ENCODE measurements around the gene ELMO1. TPM values are rescaled to one million over a fixed set of nuclear protein-coding genes. Genes with fewer than 3 reads are reported as not detected.
A peak's percentile ranks its signal among the peaks of the same experiment; 100 is the strongest.

ELMO1 gene
- total RNA-seq, 1 experiment from 2014 or later = not detected

DNA sequence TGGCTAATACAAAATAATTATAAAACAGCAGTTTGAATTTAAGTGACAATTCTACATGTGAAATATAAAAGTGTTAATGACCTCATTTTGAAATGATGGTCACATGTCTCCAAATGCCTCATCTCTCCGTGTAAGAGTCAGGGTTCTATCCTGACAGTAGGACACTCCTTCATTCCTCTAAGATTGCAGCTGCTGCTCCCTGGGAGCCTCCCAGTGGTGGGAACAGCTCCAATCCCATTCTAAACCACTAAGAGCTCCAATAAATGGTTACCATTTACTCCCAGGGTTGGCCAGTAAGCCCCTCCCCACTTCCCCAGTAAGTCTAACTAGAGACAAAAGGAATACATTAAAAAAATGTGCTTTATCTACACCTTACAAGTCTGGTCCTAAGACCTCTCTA is 379.8 kb downstream of the ELMO1 start:
- H3K9me3 ChIP-seq = no peaks in the 10 kb centered on the region
- no peaks in the 10 kb centered on the region for H3K36me3 ChIP-seq
- DNase-seq = no peak
- no peak overlapping the region for H3K4me3 ChIP-seq
- no peaks in the 10 kb centered on the region for H3K27me3 ChIP-seq

GRCh38 chr7:37068038-37068437 is 380.6 kb downstream of the ELMO1 start:
- no peaks in the 10 kb centered on the region for H3K27me3 ChIP-seq
- H3K4me3 ChIP-seq = no peak overlapping the region
- H3K36me3 ChIP-seq = no peaks in the 10 kb centered on the region
- no peak for DNase-seq
- H3K9me3 ChIP-seq = no peaks in the 10 kb centered on the region

- Histone ChIP-seq H3K36me3 (no peaks in the 10 kb centered on the region), H3K4me3 (no peak overlapping the region), H3K27me3 (no peaks in the 10 kb centered on the region), H3K9me3 (no peaks in the 10 kb centered on the region)
- no peak for DNase-seq
Observed at GRCh38 chr7:37065779-37066271, 382.8 kb downstream of the ELMO1 start.

GRCh38 chr7:37062560-37062859 is 386.2 kb downstream of the ELMO1 start:
- Histone ChIP-seq H3K36me3 (no peaks in the 10 kb centered on the region), H3K27me3 (no peaks in the 10 kb centered on the region), H3K4me3 (no peak overlapping the region), H3K9me3 (no peaks in the 10 kb centered on the region)
- DNase-seq = no peak

DNA sequence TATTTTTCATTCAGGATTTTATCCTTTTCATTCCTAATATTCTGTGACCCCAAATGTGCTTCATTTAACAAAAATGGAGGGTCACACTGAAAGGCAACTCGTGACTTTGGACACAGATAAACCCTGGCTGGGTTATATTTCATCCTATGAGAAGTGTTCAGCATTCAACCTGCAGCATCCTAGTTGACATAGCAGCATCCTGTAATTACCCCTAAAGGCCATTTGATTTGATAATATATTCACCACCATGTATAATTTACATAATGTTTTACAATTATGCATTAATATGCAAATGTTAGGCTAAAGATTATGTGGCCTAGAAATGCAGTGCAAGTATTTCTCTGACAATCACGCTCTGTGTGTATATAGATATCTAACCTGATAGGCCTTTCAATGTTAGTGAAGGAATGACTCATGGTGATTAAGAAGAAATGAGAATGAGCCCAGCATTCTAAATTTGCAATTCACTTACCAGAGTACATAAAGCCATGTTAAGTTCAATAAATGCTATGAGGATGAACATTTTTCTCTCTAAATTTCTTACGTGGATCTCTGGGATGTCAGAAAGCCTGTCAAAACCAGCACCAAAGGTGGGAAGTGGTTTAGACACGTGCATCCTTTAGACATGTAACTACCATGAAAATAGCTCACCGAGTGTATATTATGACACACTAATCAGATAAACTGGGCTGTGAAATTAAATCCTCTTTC is 386.7 kb downstream of the ELMO1 start:
- no peak for DNase-seq
- Histone ChIP-seq H3K36me3 (no peaks in the 10 kb centered on the region), H3K9me3 (no peaks in the 10 kb centered on the region), H3K4me3 (no peak overlapping the region), H3K27me3 (no peaks in the 10 kb centered on the region)

DNA sequence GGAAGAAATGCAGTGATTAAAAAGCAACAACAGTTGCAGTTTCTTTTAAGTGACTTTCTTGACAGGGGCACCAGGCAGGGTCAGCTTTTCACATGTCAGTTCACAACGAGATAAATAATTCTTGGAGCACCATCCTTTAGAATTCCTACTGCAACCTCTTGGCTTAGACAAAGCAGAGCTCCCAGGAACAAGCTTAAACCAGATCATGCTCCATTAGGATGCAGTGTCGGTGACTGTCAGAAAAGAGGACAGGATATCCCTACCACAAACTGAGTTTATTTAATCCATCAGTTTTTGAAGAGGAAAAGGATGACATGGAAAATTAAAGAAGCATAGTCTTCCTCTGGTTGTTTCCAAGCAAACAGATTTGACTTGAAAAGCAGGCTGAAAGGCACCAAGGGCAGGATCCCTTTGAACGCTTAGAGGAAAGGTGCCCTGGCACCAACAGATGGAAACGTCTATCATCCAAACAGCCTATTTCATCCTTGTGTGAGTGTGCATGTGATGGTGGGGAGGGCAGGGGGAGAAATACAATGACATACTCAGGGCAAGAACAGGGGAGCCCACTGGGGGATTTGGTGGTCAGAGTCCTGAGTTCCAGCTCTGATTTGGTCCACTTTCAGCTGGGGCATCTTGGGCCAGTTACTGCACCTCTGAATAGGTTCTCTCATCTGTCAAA is 392.3 kb downstream of the ELMO1 start:
- H3K27me3 ChIP-seq = no peaks in the 10 kb centered on the region
- H3K9me3 ChIP-seq = no peaks in the 10 kb centered on the region
- no peaks in the 10 kb centered on the region for H3K36me3 ChIP-seq
- no peak for DNase-seq
- H3K4me3 ChIP-seq = no peak overlapping the region

GRCh38 chr7:37054624-37055241 is 393.9 kb downstream of the ELMO1 start:
- no peak for DNase-seq
- no peaks in the 10 kb centered on the region for H3K36me3 ChIP-seq
- no peaks in the 10 kb centered on the region for H3K9me3 ChIP-seq
- H3K4me3 ChIP-seq = no peak overlapping the region
- no peaks in the 10 kb centered on the region for H3K27me3 ChIP-seq

DNA sequence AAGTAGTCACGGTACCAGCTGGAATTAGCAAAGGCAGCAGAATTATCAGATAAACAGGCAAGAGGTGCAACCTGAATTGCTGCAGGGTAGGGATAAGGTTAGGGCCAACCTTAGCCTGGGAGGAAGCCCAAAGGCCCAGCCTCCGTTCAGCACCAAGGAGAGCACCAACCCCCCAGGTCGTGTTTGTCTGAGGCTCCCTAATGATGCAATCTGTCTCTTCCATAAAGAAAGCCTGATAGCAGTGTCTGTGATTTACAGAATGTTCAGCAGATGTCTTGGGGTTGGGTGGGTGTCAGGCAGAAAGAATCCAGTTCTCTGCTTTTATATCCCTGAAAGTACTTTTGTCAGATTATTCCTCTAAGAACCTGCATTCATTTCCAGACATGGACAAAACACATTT is 396.0 kb downstream of the ELMO1 start:
- H3K9me3 ChIP-seq = no peaks in the 10 kb centered on the region
- no peak overlapping the region for H3K4me3 ChIP-seq
- peak; percentile 16 for DNase-seq
- H3K36me3 ChIP-seq = no peaks in the 10 kb centered on the region
- no peaks in the 10 kb centered on the region for H3K27me3 ChIP-seq

DNA sequence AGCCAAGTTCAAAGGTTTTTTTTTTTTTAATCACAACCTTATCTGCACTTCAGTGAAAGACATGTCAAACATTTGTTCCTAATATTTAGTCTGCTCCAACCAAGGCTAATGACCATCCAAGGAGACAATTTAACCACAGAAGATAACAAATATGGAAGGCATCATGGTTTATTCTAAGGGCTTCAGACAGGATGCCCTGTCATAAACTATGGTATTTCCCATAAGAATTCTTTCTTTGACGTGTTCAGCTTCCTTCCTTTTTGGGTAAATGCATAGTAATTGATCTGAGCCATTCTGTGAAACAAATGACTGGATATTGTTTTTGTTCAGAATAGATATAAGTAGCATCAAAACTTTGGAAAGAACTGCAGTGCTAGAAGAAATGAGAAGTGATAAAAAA is 397.9 kb downstream of the ELMO1 start:
- Histone ChIP-seq H3K4me3 (no peak overlapping the region), H3K9me3 (no peaks in the 10 kb centered on the region), H3K36me3 (no peaks in the 10 kb centered on the region), H3K27me3 (no peaks in the 10 kb centered on the region)
- no peak for DNase-seq

- Histone ChIP-seq H3K4me3 (no peak overlapping the region), H3K36me3 (no peaks in the 10 kb centered on the region), H3K9me3 (no peaks in the 10 kb centered on the region), H3K27me3 (no peaks in the 10 kb centered on the region)
- DNase-seq = no peak
Observed at GRCh38 chr7:37048674-37049073, 400.0 kb downstream of the ELMO1 start.

- H3K36me3 ChIP-seq = no peaks in the 10 kb centered on the region
- no peaks in the 10 kb centered on the region for H3K27me3 ChIP-seq
- H3K4me3 ChIP-seq = no peak overlapping the region
- no peak for DNase-seq
- H3K9me3 ChIP-seq = no peaks in the 10 kb centered on the region
Observed at GRCh38 chr7:37047260-37047659, 401.4 kb downstream of the ELMO1 start.

GRCh38 chr7:37046531-37047079 is 402.1 kb downstream of the ELMO1 start:
- H3K36me3 ChIP-seq = no peaks in the 10 kb centered on the region
- H3K4me3 ChIP-seq = no peak overlapping the region
- no peak for DNase-seq
- H3K27me3 ChIP-seq = no peaks in the 10 kb centered on the region
- no peaks in the 10 kb centered on the region for H3K9me3 ChIP-seq

GRCh38 chr7:37045681-37046179 is 402.9 kb downstream of the ELMO1 start:
- Histone ChIP-seq H3K9me3 (no peaks in the 10 kb centered on the region), H3K36me3 (no peaks in the 10 kb centered on the region), H3K4me3 (no peak overlapping the region), H3K27me3 (no peaks in the 10 kb centered on the region)
- no peak for DNase-seq

GRCh38 chr7:37041461-37041860 is 407.2 kb downstream of the ELMO1 start:
- H3K9me3 ChIP-seq = no peaks in the 10 kb centered on the region
- DNase-seq = no peak
- no peaks in the 10 kb centered on the region for H3K36me3 ChIP-seq
- H3K27me3 ChIP-seq = no peaks in the 10 kb centered on the region
- H3K4me3 ChIP-seq = no peak overlapping the region

DNA sequence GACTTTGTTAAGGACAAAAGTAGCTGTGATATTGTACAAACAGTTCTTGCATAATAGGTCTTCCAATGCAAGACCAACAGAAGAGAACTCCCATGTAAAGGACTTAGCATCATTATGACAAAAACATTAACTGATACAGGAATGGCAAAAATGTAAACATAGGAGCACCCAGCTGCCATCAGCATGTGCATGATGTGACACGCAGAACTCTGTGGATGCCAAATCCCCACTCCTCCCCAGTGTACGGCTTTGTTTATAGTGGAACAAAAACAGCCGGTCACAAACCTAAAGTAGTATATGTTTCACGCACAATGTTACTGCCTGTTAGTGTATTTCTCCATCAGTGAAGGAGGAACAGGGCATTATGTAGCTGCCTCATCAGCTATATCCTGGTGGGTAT is 408.3 kb downstream of the ELMO1 start:
- DNase-seq = no peak
- H3K36me3 ChIP-seq = no peaks in the 10 kb centered on the region
- no peak overlapping the region for H3K4me3 ChIP-seq
- no peaks in the 10 kb centered on the region for H3K27me3 ChIP-seq
- no peaks in the 10 kb centered on the region for H3K9me3 ChIP-seq

GRCh38 chr7:37039131-37039749 is 409.4 kb downstream of the ELMO1 start:
- Histone ChIP-seq H3K9me3 (no peaks in the 10 kb centered on the region; the same call in 1 of the 2 replicates), H3K4me3 (no peak overlapping the region), H3K36me3 (no peaks in the 10 kb centered on the region), H3K27me3 (no peaks in the 10 kb centered on the region)
- DNase-seq = no peak

DNA sequence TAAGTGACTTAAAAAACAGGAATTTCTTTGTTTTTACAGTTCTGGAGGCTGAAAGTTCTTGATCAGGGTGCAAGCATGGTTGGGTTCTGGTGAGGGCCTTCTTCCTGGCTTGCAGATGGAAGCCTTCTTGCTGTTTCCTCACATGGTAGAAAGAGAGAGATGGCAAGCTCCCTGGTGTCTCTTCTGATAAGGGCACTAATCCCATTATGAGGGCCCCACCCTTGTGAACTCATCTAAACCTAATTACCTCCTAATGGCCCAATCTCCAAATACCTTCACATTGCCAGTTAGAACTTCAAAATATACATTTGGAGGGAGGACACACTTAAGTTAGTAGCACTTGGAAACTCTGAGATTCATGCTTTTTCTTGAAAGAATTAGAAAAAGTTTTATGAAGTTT is 410.0 kb downstream of the ELMO1 start:
- DNase-seq = no peak
- Histone ChIP-seq H3K36me3 (no peaks in the 10 kb centered on the region), H3K27me3 (no peaks in the 10 kb centered on the region), H3K9me3 (no peaks in the 10 kb centered on the region; the same call in 1 of the 2 replicates), H3K4me3 (no peak overlapping the region)
